Vagina (tissue), 2 donors: ENCODE measurements around the gene TEAD1. TPM values are rescaled to one million over a fixed set of nuclear protein-coding genes. Genes with fewer than 3 reads are reported as not detected.

ENCODE experiments used
- DNase-seq, 2 donors: peaks; one replicate each; pipeline ENCODE4 v3.0.0-alpha.2; 2017; ENCODE audit errors: extremely low spot score in 2 of 2
- H3K27ac ChIP-seq: fragments of 200-600 bp; sonication (generic); one replicate; pipeline ENCODE4 v1.5.1; 2019
- H3K27me3 ChIP-seq: fragments of 200-600 bp; sonication (generic); one replicate; pipeline ENCODE4 v1.5.1; 2019
- H3K36me3 ChIP-seq, 2 donors: fragments of 200-600 bp; sonication (generic); one replicate each; pipeline ENCODE4 v1.5.1; 2017 to 2019
- H3K4me1 ChIP-seq: fragments of 200-600 bp; sonication (generic); one replicate; pipeline ENCODE4 v1.5.1; 2019
- H3K4me3 ChIP-seq, 2 donors: fragments of 200-600 bp; sonication (generic); 1 replicate in 1 of 2; 2 replicates in 1 of 2; pipeline ENCODE4 v1.5.1; 2016 to 2019
- H3K9me3 ChIP-seq: fragments of 200-600 bp; sonication (generic); one replicate; pipeline ENCODE4 v1.5.1; 2019
- POLR2A ChIP-seq, 2 donors: fragments of 450-650 bp; IDR thresholded peaks; one replicate each; pipeline ENCODE4 v1.6.1; 2017; ENCODE audit warnings: antibody characterized with exemption in 2 of 2, mild to moderate bottlenecking in 2 of 2, moderate library complexity in 2 of 2
- POLR2AphosphoS5 ChIP-seq, 2 donors: sonication (generic); formaldehyde crosslinking; IDR thresholded peaks; one replicate each; pipeline ENCODE4 v1.9.0; 2017; ENCODE audit warnings: antibody characterized with exemption in 2 of 2, mild to moderate bottlenecking in 2 of 2, low read depth in 1 of 2; ENCODE audit not compliant: insufficient read depth in 1 of 2
- intact Hi-C: fragments of 100-400 bp; cut with DNase I; formaldehyde crosslinking; loops from one replicate; pipeline ENCODE4 v1.15.1; 2023
- total RNA-seq: library from RNA; depleted of rRNA; stranded (reverse); fragments of >200 nt; gene quantifications from one replicate; pipeline ENCODE4 v1.2.3, GENCODE V29; 2016
- TF ChIP-seq, protein P1 (sequence below), 3 experiments: fragments of 450-650 bp in 2 of 3; fragments of 200-600 bp in 1 of 3; sonication (generic) in 1 of 3; IDR thresholded peaks; one replicate each; pipeline ENCODE4 v1.5.1; 2017 to 2019; ENCODE audit warnings: antibody characterized with exemption in 3 of 3, mild to moderate bottlenecking in 2 of 3, moderate library complexity in 2 of 3

Gene TEAD1
- total RNA-seq, 1 donor from 2014 or later = 50.3 TPM

DNA sequence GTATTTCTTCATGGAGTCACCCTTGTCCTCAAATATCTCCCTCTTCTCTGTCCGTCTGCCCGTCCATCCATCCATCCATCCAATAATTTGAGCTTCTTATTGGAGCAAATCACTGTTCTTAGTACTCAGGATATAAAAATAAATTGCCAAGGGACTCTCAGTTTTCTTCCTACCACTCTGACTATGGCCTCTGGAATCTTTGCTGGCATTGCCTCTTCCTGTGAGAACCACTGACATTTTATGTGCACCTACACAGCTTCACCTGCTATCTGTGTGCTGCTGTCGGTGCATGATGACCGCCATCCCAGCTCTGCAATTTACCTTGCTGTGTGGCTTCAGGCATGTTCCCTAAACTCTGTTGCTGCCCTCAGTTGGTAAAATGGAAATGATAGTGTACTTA, 37.9 kb downstream of the TEAD1 start:
- H3K27me3 ChIP-seq = no peaks in the 10 kb centered on the region
- intact Hi-C loops = no loop called here
- H3K4me1 ChIP-seq = peaks cover 21% of the 10 kb centered on the region
- no peak overlapping the region for H3K4me3 ChIP-seq
- H3K36me3 ChIP-seq = no peaks in the 10 kb centered on the region
- H3K9me3 ChIP-seq = no peaks in the 10 kb centered on the region
- DNase-seq = peak in 1 of 2 donors; percentile 56
- H3K27ac ChIP-seq = no peak overlapping the region
- TF ChIP-seq POLR2A (IDR thresholded peaks at IDR 0.05) (no peak), POLR2AphosphoS5 (IDR thresholded peaks at IDR 0.05; ENCODE audit: insufficient read depth in 1 of 2, low read depth in 1 of 2) (no peak)
- TF ChIP-seq, protein P1, sequence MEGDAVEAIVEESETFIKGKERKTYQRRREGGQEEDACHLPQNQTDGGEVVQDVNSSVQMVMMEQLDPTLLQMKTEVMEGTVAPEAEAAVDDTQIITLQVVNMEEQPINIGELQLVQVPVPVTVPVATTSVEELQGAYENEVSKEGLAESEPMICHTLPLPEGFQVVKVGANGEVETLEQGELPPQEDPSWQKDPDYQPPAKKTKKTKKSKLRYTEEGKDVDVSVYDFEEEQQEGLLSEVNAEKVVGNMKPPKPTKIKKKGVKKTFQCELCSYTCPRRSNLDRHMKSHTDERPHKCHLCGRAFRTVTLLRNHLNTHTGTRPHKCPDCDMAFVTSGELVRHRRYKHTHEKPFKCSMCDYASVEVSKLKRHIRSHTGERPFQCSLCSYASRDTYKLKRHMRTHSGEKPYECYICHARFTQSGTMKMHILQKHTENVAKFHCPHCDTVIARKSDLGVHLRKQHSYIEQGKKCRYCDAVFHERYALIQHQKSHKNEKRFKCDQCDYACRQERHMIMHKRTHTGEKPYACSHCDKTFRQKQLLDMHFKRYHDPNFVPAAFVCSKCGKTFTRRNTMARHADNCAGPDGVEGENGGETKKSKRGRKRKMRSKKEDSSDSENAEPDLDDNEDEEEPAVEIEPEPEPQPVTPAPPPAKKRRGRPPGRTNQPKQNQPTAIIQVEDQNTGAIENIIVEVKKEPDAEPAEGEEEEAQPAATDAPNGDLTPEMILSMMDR (IDR thresholded peaks at IDR 0.05) = no peak

DNA sequence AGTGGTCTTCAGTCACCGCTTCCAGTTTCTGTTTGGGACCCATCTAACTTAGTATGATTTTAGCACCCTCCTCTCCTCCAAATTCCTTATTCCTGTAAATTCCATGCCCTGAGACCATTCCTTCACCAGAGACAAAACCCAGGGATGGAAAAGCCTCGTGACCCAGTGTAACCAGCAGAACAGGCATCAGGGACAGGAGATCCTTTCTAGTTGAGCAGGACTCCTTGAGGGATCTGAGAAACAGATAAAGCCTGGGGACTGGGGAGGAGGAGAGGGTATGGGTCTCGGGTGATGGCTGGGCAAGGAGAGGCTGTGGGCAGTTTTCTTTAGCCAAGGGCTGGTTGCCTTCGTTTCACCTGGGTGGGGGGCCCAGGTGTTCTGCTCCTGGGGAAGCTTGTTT, 40.9 kb downstream of the TEAD1 start:
- no peak overlapping the region for H3K27ac ChIP-seq
- no peaks in the 10 kb centered on the region for H3K27me3 ChIP-seq
- intact Hi-C loops = no loop called here
- TF ChIP-seq, protein P1 (IDR thresholded peaks at IDR 0.05) = no peak
- no peak for TF ChIP-seq POLR2AphosphoS5 (IDR thresholded peaks at IDR 0.05; ENCODE audit: insufficient read depth in 1 of 2, low read depth in 1 of 2)
- TF ChIP-seq POLR2A (IDR thresholded peaks at IDR 0.05) = no peak
- H3K9me3 ChIP-seq = no peaks in the 10 kb centered on the region
- no peak overlapping the region for H3K4me3 ChIP-seq
- H3K4me1 ChIP-seq = peaks cover 8% of the 10 kb centered on the region
- no peak for DNase-seq
- no peaks in the 10 kb centered on the region for H3K36me3 ChIP-seq

- Histone ChIP-seq H3K27ac (no peak overlapping the region), H3K27me3 (no peaks in the 10 kb centered on the region), H3K36me3 (no peaks in the 10 kb centered on the region), H3K4me3 (no peak overlapping the region), H3K4me1 (peaks cover 8% of the 10 kb centered on the region), H3K9me3 (no peaks in the 10 kb centered on the region)
- intact Hi-C loops = no loop called here
- DNase-seq = no peak
- no peak for TF ChIP-seq POLR2AphosphoS5 (IDR thresholded peaks at IDR 0.05; ENCODE audit: insufficient read depth in 1 of 2, low read depth in 1 of 2)
- TF ChIP-seq, protein P1 (IDR thresholded peaks at IDR 0.05) = no peak
- TF ChIP-seq POLR2A (IDR thresholded peaks at IDR 0.05) = no peak
These were observed 41.7 kb downstream of the TEAD1 start for GRCh38 chr11:12715941-12716340.

DNA sequence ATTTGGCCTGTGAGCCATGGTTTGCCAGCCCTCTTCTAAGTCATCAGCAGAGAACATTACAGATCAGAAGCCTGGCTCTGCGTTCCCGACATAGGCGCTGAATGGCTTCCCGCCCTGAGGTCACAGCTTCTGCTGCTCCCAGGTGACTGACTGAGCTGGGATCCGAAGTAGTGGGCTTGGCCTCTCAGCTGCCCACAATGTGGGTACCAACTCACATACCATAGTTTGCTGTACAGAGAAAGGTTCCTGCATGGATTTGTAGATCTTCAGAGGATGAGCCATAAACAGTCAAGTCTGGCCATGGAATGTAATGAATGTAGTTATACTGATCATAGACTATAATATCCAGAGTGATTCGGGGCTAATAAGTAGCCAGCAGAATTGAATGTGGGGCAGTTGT, 42.6 kb downstream of the TEAD1 start:
- H3K27ac ChIP-seq = no peak overlapping the region
- peaks cover 8% of the 10 kb centered on the region for H3K4me1 ChIP-seq
- no peak for DNase-seq
- no peak overlapping the region for H3K4me3 ChIP-seq
- intact Hi-C loops = no loop called here
- no peaks in the 10 kb centered on the region for H3K36me3 ChIP-seq
- no peaks in the 10 kb centered on the region for H3K9me3 ChIP-seq
- TF ChIP-seq POLR2A (IDR thresholded peaks at IDR 0.05) (no peak), POLR2AphosphoS5 (IDR thresholded peaks at IDR 0.05; ENCODE audit: insufficient read depth in 1 of 2, low read depth in 1 of 2) (no peak)
- TF ChIP-seq, protein P1 (IDR thresholded peaks at IDR 0.05) = no peak
- no peaks in the 10 kb centered on the region for H3K27me3 ChIP-seq

GRCh38 chr11:12717851-12718291, 43.6 kb downstream of the TEAD1 start:
- intact Hi-C loops = no loop called here
- Histone ChIP-seq H3K27ac (no peak overlapping the region), H3K36me3 (no peaks in the 10 kb centered on the region), H3K27me3 (no peaks in the 10 kb centered on the region), H3K4me3 (no peak overlapping the region), H3K4me1 (peaks cover 12% of the 10 kb centered on the region), H3K9me3 (no peaks in the 10 kb centered on the region)
- DNase-seq = no peak
- TF ChIP-seq, protein P1 (IDR thresholded peaks at IDR 0.05) = no peak
- TF ChIP-seq POLR2A (IDR thresholded peaks at IDR 0.05) = no peak
- no peak for TF ChIP-seq POLR2AphosphoS5 (IDR thresholded peaks at IDR 0.05; ENCODE audit: insufficient read depth in 1 of 2, low read depth in 1 of 2)
